IMR-90 (cell line): ENCODE data around the gene LIN52.

ENCODE experiments used
- BHLHE40 ChIP-seq: fragments of 150-350 bp; IDR thresholded peaks from 2 replicates; pipeline ENCODE4 v1.6.1; 2016; ENCODE audit warnings: mild to moderate bottlenecking, low read depth, low read length
- CEBPB ChIP-seq: IDR thresholded peaks from 2 replicates; pipeline ENCODE4 v1.6.1; 2012; ENCODE audit warnings: low read depth, low read length, improper control_type of control experiment
- CHD1 ChIP-seq: IDR thresholded peaks from 2 replicates; pipeline ENCODE4 v1.6.1; 2012; ENCODE audit warnings: low read depth, low read length, improper control_type of control experiment
- FOS ChIP-seq: fragments of 150-350 bp; IDR thresholded peaks from 2 replicates; pipeline ENCODE4 v1.6.1; 2016; ENCODE audit warnings: low read depth, low read length
- MAZ ChIP-seq: IDR thresholded peaks from 2 replicates; pipeline ENCODE4 v1.6.1; 2012; ENCODE audit warnings: low read depth, mild to moderate bottlenecking, low read length, improper control_type of control experiment, moderate library complexity, borderline replicate concordance
- MXI1 ChIP-seq: IDR thresholded peaks from 2 replicates; pipeline ENCODE4 v1.6.1; 2012; ENCODE audit warnings: low read depth, mild to moderate bottlenecking, low read length, moderate library complexity, borderline replicate concordance
- POLR2A ChIP-seq: IDR thresholded peaks from 2 replicates; pipeline ENCODE4 v1.6.1; 2012; ENCODE audit warnings: mild to moderate bottlenecking, low read depth, low read length
- RAD21 ChIP-seq: IDR thresholded peaks from 2 replicates; pipeline ENCODE4 v1.6.1; 2012; ENCODE audit warnings: low read length, improper control_type of control experiment
- RCOR1 ChIP-seq: IDR thresholded peaks from 2 replicates; pipeline ENCODE4 v1.6.1; 2012; ENCODE audit warnings: mild to moderate bottlenecking, low read length, improper control_type of control experiment; ENCODE audit not compliant: insufficient replicate concordance
- RFX5 ChIP-seq: IDR thresholded peaks from 2 replicates; pipeline ENCODE4 v1.8.0; 2012; ENCODE audit warnings: low read depth, mild to moderate bottlenecking, low read length, moderate library complexity
- TF ChIP-seq, protein P1 (sequence below): conservative IDR thresholded peaks from 2 replicates; pipeline ENCODE4 v1.5.1; 2012; ENCODE audit warnings: mild to moderate bottlenecking, low read depth, low read length, improper control_type of control experiment

DNA sequence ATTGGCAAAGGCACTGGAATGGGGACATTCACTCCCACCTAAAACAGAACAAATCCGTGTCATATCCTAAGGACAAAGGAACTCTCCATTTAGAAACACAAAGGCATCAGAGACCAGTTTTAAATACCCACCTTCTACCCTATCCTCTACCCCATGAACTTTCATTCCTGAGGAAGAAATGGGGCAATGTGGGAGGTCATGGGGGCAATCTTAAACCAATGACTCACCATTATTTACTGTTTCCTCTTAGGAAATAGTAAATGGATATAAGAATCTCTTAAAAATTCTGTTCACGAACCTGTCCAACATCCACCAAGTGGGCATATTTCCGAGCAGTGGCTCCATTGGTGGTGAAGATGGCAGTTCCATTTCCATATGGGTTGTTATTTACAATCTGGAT lies 19.9 kb upstream of the LIN52 start:
- TF ChIP-seq, protein P1, sequence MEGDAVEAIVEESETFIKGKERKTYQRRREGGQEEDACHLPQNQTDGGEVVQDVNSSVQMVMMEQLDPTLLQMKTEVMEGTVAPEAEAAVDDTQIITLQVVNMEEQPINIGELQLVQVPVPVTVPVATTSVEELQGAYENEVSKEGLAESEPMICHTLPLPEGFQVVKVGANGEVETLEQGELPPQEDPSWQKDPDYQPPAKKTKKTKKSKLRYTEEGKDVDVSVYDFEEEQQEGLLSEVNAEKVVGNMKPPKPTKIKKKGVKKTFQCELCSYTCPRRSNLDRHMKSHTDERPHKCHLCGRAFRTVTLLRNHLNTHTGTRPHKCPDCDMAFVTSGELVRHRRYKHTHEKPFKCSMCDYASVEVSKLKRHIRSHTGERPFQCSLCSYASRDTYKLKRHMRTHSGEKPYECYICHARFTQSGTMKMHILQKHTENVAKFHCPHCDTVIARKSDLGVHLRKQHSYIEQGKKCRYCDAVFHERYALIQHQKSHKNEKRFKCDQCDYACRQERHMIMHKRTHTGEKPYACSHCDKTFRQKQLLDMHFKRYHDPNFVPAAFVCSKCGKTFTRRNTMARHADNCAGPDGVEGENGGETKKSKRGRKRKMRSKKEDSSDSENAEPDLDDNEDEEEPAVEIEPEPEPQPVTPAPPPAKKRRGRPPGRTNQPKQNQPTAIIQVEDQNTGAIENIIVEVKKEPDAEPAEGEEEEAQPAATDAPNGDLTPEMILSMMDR, result no peak
- no peak for TF ChIP-seq POLR2A
- TF ChIP-seq RFX5, result no peak
- TF ChIP-seq RAD21, result no peak
- TF ChIP-seq RCOR1, result no peak
- no peak for TF ChIP-seq CEBPB
- TF ChIP-seq CHD1, result no peak
- no peak for TF ChIP-seq BHLHE40
- no peak for TF ChIP-seq MAZ
- no peak for TF ChIP-seq FOS
- no peak for TF ChIP-seq MXI1
